Cerebellar cortex (tissue), 1 donor: ENCODE measurements around the gene PDZD7.

Experiments
- DNase-seq: peaks from one replicate; pipeline ENCODE4 v3.0.0-alpha.2; 2015; ENCODE audit warnings: low spot score

The PDZD7 gene

DNA sequence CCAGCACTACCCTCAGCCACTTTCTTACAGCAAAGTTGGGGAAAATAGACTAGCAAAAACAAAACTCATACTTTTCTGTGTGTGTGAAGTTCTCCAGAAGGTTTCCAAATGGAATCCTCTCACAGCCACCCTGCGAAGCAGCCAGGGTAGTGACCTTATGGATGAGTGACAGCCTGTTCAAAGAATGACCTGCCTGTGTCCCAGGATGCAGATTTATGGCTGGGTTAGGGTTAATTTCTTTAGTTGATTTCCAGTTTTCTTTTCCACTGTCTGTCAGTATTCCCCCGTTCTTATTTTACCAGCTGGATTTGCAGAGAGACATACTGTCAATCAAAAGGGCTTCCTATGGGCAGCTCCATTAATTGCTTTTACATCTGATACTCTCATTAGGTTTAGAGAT is 64.0 kb downstream of the PDZD7 start:
- no peak for DNase-seq

DNA sequence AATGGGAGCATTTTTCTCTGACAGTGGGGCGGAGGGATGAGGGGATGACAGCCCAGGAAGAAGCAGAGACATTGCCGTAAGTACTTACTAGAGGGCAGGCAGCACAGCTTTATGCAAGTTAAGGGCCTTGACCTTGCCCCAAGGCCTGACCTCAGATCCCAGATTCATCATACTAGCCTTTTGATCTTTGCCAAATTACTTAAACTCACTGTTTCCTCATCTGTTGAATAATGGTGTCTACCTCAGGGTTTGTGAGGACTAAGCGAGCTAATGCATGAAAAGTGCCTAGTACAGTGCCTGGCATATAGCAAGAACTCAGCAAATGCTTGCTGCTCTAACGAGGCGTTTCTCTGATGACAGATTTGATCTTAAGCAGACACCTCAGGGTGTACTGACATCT is 65.1 kb downstream of the PDZD7 start:
- DNase-seq = no peak

DNA sequence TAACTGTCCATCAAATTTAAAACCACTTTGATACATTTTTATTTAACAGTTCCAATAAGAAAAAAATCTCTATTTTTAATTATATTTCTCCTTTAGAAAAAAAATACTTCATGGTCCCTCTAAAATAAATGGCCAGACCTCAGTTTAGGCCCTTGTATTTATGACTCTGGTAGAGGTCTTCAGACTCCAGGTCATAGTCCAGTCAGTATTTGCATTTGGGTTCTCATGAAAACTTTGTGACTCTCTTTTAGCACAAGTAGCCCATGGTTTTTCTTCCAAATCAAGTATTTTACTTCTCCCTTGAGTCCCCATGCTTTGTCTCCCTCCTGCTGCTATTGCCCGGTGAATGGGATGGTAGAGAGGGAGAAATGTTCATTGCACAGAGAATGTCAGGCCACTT is 67.1 kb downstream of the PDZD7 start:
- DNase-seq = no peak

DNA sequence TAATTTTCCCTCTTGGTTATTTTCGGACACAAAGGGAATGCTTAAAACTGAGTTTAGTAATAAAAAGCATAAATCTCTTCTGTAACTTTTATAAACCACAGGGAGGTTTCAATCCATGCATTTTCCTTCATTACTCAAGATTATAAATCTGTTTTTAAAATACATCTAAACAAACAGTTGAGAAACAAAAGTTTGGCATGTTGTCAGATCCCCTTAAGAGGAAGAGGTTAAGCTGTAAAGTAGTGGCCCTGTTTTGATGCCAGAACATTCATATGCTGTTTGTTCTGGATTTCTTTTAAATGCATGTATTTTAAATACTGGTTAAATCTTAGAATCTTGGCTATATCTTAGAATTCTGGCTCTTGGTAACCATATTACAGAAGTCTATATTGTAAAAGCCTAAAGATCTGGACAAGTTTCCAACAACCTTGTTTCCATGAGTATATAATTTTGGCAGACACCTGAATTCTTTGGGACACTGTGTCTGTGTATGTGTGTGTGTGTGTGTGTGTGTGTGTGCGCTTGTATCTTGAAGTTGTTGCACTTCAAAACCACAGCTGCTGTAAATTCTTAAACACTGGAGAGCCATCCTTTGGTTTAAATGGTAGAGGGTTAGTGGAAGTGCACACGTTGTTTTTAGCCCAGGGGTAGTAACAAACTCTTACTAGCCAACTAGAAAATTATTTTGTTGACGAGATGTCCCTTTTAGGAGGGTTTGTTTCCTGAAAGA is 68.4 kb downstream of the PDZD7 start:
- no peak for DNase-seq

DNA sequence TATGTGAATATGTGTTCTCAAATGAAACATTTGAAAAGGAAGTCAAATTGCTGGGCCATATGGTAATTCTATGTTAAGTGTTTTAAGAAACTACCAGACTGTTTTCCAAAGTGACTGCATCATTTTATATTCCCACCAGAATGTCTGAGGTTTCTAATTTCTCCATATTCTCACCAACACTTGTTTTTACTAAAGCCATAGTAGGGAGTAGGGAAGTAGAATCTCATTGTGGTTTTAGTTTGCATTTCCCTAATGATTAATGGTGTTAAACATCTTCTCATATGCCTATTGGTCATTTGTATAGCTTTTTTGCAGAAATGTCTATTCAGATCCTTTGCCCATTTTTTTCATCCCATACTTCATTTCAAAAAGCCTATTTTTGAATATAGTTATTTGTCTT is 70.7 kb downstream of the PDZD7 start:
- DNase-seq = no peak
